Fibroblast of mammary gland (primary cell): ENCODE measurements around the gene CLCN3.

ENCODE experiments used
- DNase-seq: peaks from one replicate; pipeline ENCODE4 v3.0.0-alpha.2; 2010; ENCODE audit warnings: low read depth
- H3K4me3 ChIP-seq: 2 replicates; pipeline ENCODE4 v1.5.1; 2011; ENCODE audit warnings: low read depth, mild to moderate bottlenecking, low read length, moderate library complexity; ENCODE audit not compliant: control insufficient read depth
- CTCF ChIP-seq: conservative IDR thresholded peaks from 2 replicates; pipeline ENCODE4 v1.5.1; 2011; ENCODE audit warnings: low read depth, low read length, inconsistent platforms; ENCODE audit not compliant: control insufficient read depth, insufficient read depth

The CLCN3 gene

GRCh38 chr4:169745291-169745690, 124.9 kb downstream of the CLCN3 start:
- peak; percentile 80 for DNase-seq
- no peak overlapping the region for H3K4me3 ChIP-seq
- TF ChIP-seq CTCF, result no peak

- no peak for TF ChIP-seq CTCF
- peak overlapping the region; percentile 92 for H3K4me3 ChIP-seq
- DNase-seq, result no peak
Measured at GRCh38 chr4:169756971-169757574, 136.7 kb downstream of the CLCN3 start.

GRCh38 chr4:169757575-169758184, 137.3 kb downstream of the CLCN3 start, which contains the start of gene HPF1:
Gene HPF1, minus strand, starts transcription at chr4:169757944. Its CDS starts 67 bp downstream, at chr4:169757877.
- H3K4me3 ChIP-seq, result peak within 1 kb of the TSS; percentile 92
- no peak for TF ChIP-seq CTCF
- peak; percentile 83 for DNase-seq

- no peak for TF ChIP-seq CTCF
- H3K4me3 ChIP-seq, result peak overlapping the region; percentile 92
- DNase-seq, result no peak
Measured at GRCh38 chr4:169758401-169758962, 138.1 kb downstream of the CLCN3 start.

DNA sequence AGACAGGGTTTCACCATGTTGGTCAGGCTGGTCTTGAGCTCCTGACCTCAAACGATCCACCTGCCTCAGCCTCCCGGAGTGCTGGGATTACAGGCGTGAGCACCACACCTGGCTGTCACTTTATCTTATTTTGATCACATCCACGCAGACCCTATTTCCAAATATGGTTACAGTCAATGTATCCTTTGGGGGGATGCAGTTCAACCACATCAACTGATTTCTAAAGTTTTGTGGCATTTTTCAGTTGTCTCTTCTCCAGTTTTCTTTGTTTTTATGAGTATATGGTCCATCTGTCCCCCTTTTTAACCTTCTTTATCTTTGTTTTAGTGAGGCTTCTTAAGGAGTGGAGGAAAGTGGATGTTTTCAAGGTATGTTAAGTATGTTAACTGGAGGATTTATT, 141.5 kb downstream of the CLCN3 start:
- H3K4me3 ChIP-seq, result no peak overlapping the region
- TF ChIP-seq CTCF, result no peak
- DNase-seq, result no peak

- no peak overlapping the region for H3K4me3 ChIP-seq
- DNase-seq, result peak; percentile 32
- TF ChIP-seq CTCF, result no peak
Measured at GRCh38 chr4:169765835-169766234, 145.5 kb downstream of the CLCN3 start.
